ENCODE results near the gene CASP1. TPM values are rescaled to one million over a fixed set of nuclear protein-coding genes. Genes with fewer than 3 reads are reported as not detected.
"Not testable (repeated sequence)": the region's sequence is repeated elsewhere in the genome, so short reads cannot be mapped to it uniquely, and the experiment has no call there.

Gene CASP1
- 10 to 100 TPM in 5 of 10 donors, 1 to 10 TPM in 5; 7.9 to 19.2 (median 9.9) TPM for polyA plus RNA-seq (ENCODE audit: insufficient read length in 10 of 10)
- long read RNA-seq, donor 1, partial matches to known transcripts = 0 of 4 reads
- long read RNA-seq, donor 1, other reads (novel, unspliced or antisense) = 0 of 4 reads
- long read RNA-seq, donor 2 = 0 reads
- long read RNA-seq, donor 3 = 0 reads
- long read RNA-seq, donor 4 = 0 reads
- long read RNA-seq, donor 5, partial matches to known transcripts = 0 of 1 reads
- long read RNA-seq, donor 5, other reads (novel, unspliced or antisense) = 0 of 1 reads
- long read RNA-seq, donor 6, partial matches to known transcripts = 0 of 1 reads
- long read RNA-seq, donor 6, other reads (novel, unspliced or antisense) = 0 of 1 reads
- long read RNA-seq, donor 7 = 0 reads
- long read RNA-seq, donor 8, partial matches to known transcripts = 0 of 1 reads
- long read RNA-seq, donor 8, other reads (novel, unspliced or antisense) = 0 of 1 reads
- long read RNA-seq, donor 9 = 0 reads

- DNase-seq = peak; percentile 70 to 88 (median 76)
These were observed at the start of gene CASP1 for GRCh38 chr11:105034813-105035620. Gene CASP1 (minus strand): TSS chr11:105035144. CDS start chr11:105035113, 31 bp downstream.

- DNase-seq = no peak
These were observed 46.6 kb upstream of the CASP1 start for GRCh38 chr11:105081412-105082150.

- not testable (repeated sequence) for DNase-seq
These were observed 45.4 kb upstream of the CASP1 start for GRCh38 chr11:105080171-105080906.

GRCh38 chr11:105078283-105078682, 43.3 kb upstream of the CASP1 start:
- no peak for DNase-seq

GRCh38 chr11:105077141-105077790, 42.3 kb upstream of the CASP1 start:
- not testable (repeated sequence) for DNase-seq

- DNase-seq = no peak
These were observed 39.2 kb upstream of the CASP1 start for GRCh38 chr11:105074166-105074530.

GRCh38 chr11:105073456-105074165, 38.7 kb upstream of the CASP1 start:
- no peak for DNase-seq

- not testable (repeated sequence) for DNase-seq
These were observed 37.1 kb upstream of the CASP1 start for GRCh38 chr11:105072080-105072479.

GRCh38 chr11:105071089-105071732, 36.3 kb upstream of the CASP1 start:
- DNase-seq = no peak

GRCh38 chr11:105070306-105070705, 35.4 kb upstream of the CASP1 start:
- DNase-seq = no peak

GRCh38 chr11:105069749-105070148, 34.8 kb upstream of the CASP1 start:
- DNase-seq = not testable (repeated sequence)

- DNase-seq = peak in 1 of 3 donors; percentile 61
These were observed 28.4 kb upstream of the CASP1 start for GRCh38 chr11:105063245-105063941.

- no peak for DNase-seq
These were observed 22.5 kb upstream of the CASP1 start for GRCh38 chr11:105057432-105057831.

GRCh38 chr11:105056446-105056845, 21.5 kb upstream of the CASP1 start:
- no peak for DNase-seq

GRCh38 chr11:105054723-105055493, 20.0 kb upstream of the CASP1 start:
- DNase-seq = no peak

GRCh38 chr11:105052487-105052886, 17.5 kb upstream of the CASP1 start:
- DNase-seq = no peak

GRCh38 chr11:105051559-105051958, 16.6 kb upstream of the CASP1 start:
- DNase-seq = no peak

GRCh38 chr11:105049481-105049880, 14.5 kb upstream of the CASP1 start:
- peak in 2 of 3 donors; percentile 49 to 53 for DNase-seq

Measured in muscle of back (tissue), 13 donors.